ENCODE data around the gene RPRD2.
A peak's percentile ranks its signal among the peaks of the same experiment; 100 is the strongest.
"Not testable (repeated sequence)": the region's sequence is repeated elsewhere in the genome, so short reads cannot be mapped to it uniquely, and the experiment has no call there.

RPRD2 gene

GRCh38 chr1:150389650-150390049, 25.7 kb downstream of the RPRD2 start:
- DNase-seq (ENCODE audit: low spot score), result no peak

GRCh38 chr1:150392627-150393026, 28.7 kb downstream of the RPRD2 start:
- DNase-seq (ENCODE audit: low spot score), result no peak

- DNase-seq (ENCODE audit: low spot score), result not testable (repeated sequence)
Measured at GRCh38 chr1:150395115-150395514, 31.2 kb downstream of the RPRD2 start.

GRCh38 chr1:150397392-150398032, 33.6 kb downstream of the RPRD2 start:
- no peak for DNase-seq (ENCODE audit: low spot score)

- DNase-seq (ENCODE audit: low spot score), result no peak
Measured at GRCh38 chr1:150404465-150404864, 40.5 kb downstream of the RPRD2 start.

GRCh38 chr1:150405660-150406059, 41.7 kb downstream of the RPRD2 start:
- DNase-seq (ENCODE audit: low spot score), result no peak

- no peak for DNase-seq (ENCODE audit: low spot score)
Measured at GRCh38 chr1:150406483-150406882, 42.5 kb downstream of the RPRD2 start.

GRCh38 chr1:150407330-150407729, 43.4 kb downstream of the RPRD2 start:
- no peak for DNase-seq (ENCODE audit: low spot score)

- no peak for DNase-seq (ENCODE audit: low spot score)
Measured at GRCh38 chr1:150408800-150409199, 44.9 kb downstream of the RPRD2 start.

GRCh38 chr1:150409504-150410362, 45.8 kb downstream of the RPRD2 start:
- no peak for DNase-seq (ENCODE audit: low spot score)

GRCh38 chr1:150410582-150411101, 46.7 kb downstream of the RPRD2 start:
- DNase-seq (ENCODE audit: low spot score), result no peak

GRCh38 chr1:150414592-150414991, 50.6 kb downstream of the RPRD2 start:
- DNase-seq (ENCODE audit: low spot score), result no peak

GRCh38 chr1:150415800-150416199, 51.9 kb downstream of the RPRD2 start:
- no peak for DNase-seq (ENCODE audit: low spot score)

GRCh38 chr1:150420560-150421265, 56.8 kb downstream of the RPRD2 start:
- no peak for DNase-seq (ENCODE audit: low spot score)

- no peak for DNase-seq (ENCODE audit: low spot score)
Measured at GRCh38 chr1:150422541-150422940, 58.6 kb downstream of the RPRD2 start.

- peak; percentile 30 for DNase-seq (ENCODE audit: low spot score)
Measured at GRCh38 chr1:150429805-150430204, 65.9 kb downstream of the RPRD2 start.

- no peak for DNase-seq (ENCODE audit: low spot score)
Measured at GRCh38 chr1:150441121-150441520, 77.2 kb downstream of the RPRD2 start.

GRCh38 chr1:150444232-150444631, 80.3 kb downstream of the RPRD2 start:
- no peak for DNase-seq (ENCODE audit: low spot score)

GRCh38 chr1:150456146-150456647, 92.2 kb downstream of the RPRD2 start:
- no peak for DNase-seq (ENCODE audit: low spot score)

- DNase-seq (ENCODE audit: low spot score), result peak; percentile 76
Measured at GRCh38 chr1:150464422-150464826, 100.5 kb downstream of the RPRD2 start.

- DNase-seq (ENCODE audit: low spot score), result no peak
Measured at GRCh38 chr1:150466964-150467363, 103.0 kb downstream of the RPRD2 start.

- no peak for DNase-seq (ENCODE audit: low spot score)
Measured at GRCh38 chr1:150469291-150469690, 105.3 kb downstream of the RPRD2 start.
